Stimulated activated CD4-positive, alpha-beta T cell treated with anti-CD3 and anti-CD28 coated beads, Interleukin-1b, Interleukin-23, amount 100 ng/mL, for 24 hours (primary cell): ENCODE measurements around the gene ALDOA.

ENCODE experiments used
- DNase-seq, 4 experiments: peaks; one replicate each; pipeline ENCODE4 v3.0.0-alpha.2; 2020; ENCODE audit warnings: low read depth in 4 of 4, low spot score in 1 of 4

ALDOA gene

GRCh38 chr16:30088832-30089624 lies 23.5 kb downstream of the ALDOA start:
- no peak for DNase-seq

GRCh38 chr16:30090610-30091331 lies 25.2 kb downstream of the ALDOA start:
- DNase-seq = no peak

- DNase-seq = peak; percentile 77 to 94 (median 88)
Measured at GRCh38 chr16:30091474-30092372, 26.2 kb downstream of the ALDOA start, which contains the start of gene TBX6. TSS of gene TBX6 (minus strand) at chr16:30091924. CDS start at chr16:30091193, 731 bp downstream.

GRCh38 chr16:30092373-30093010 lies 26.9 kb downstream of the ALDOA start:
- peak in 2 of 4 experiments; percentile 26 to 69 for DNase-seq

GRCh38 chr16:30094541-30095165 lies 29.1 kb downstream of the ALDOA start:
- no peak for DNase-seq

- no peak for DNase-seq
Measured at GRCh38 chr16:30095166-30096078, 29.9 kb downstream of the ALDOA start.

GRCh38 chr16:30096105-30096861 lies 30.7 kb downstream of the ALDOA start, which contains the start of gene YPEL3:
TSS of gene YPEL3 (minus strand) at chr16:30096213. CDS start at chr16:30095482, 731 bp downstream.
- DNase-seq = peak; percentile 72 to 89 (median 74)

GRCh38 chr16:30096862-30097563 lies 31.5 kb downstream of the ALDOA start:
- DNase-seq = no peak

- no peak for DNase-seq
Measured at GRCh38 chr16:30104090-30104489, 38.5 kb downstream of the ALDOA start.

- DNase-seq = no peak
Measured at GRCh38 chr16:30104492-30104891, 38.9 kb downstream of the ALDOA start.

GRCh38 chr16:30108059-30108850 lies 42.7 kb downstream of the ALDOA start:
- no peak for DNase-seq

GRCh38 chr16:30110661-30111060 lies 45.1 kb downstream of the ALDOA start:
- no peak for DNase-seq

GRCh38 chr16:30112197-30113030 lies 46.9 kb downstream of the ALDOA start:
- DNase-seq = peak; percentile 51 to 62 (median 55)

GRCh38 chr16:30113031-30113710 lies 47.6 kb downstream of the ALDOA start, which contains the start of gene GDPD3:
TSS of gene GDPD3 (minus strand) at chr16:30113537. CDS start at chr16:30113478, 59 bp downstream.
- no peak for DNase-seq

GRCh38 chr16:30113711-30114333 lies 48.3 kb downstream of the ALDOA start:
- DNase-seq = no peak
